ENCODE data around the gene HYPK.
"Not testable (repeated sequence)": the region's sequence is repeated elsewhere in the genome, so short reads cannot be mapped to it uniquely, and the experiment has no call there.

HYPK gene

DNA sequence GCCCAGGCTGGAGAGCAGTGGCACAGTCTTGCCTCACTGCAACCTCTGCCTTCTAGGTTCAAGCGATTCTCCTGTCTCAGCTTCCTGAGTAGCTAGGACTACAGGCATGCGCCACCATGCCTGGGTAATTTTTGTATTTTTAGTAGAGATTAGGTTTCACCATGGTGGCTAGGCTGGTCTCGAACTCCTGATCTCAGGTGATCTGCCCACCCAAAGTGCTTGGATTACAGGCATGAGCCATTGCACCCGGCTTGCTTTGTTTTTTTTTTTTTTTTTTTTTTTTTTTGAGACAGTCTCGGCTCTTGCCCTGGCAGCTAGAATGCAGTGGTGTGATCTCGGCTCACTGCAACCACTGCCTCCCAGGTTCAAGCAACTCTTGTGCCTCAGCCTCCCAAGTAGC lies 32.1 kb downstream of the HYPK start:
- not testable (repeated sequence) for DNase-seq

DNA sequence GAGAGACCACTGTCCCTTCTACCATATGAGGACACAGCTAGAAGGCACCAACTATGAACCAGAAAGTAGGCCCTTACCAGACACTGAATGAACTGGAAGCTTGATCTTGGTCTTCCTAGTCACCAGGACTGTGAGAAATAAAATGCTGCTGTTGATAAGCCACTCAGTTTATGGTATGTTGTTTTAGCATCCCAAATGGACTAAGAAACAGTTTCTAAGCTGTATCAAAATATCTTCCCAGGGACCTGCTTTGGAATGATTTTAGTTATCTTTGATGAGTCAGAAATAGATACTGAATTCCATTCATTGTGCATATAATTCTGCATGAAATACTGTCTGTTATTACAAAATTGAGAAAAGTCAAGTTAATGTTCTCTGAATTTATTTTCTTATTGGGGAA lies 45.0 kb downstream of the HYPK start:
- no peak for DNase-seq

GRCh38 chr15:43851251-43851650 lies 50.9 kb downstream of the HYPK start:
- no peak for DNase-seq

DNA sequence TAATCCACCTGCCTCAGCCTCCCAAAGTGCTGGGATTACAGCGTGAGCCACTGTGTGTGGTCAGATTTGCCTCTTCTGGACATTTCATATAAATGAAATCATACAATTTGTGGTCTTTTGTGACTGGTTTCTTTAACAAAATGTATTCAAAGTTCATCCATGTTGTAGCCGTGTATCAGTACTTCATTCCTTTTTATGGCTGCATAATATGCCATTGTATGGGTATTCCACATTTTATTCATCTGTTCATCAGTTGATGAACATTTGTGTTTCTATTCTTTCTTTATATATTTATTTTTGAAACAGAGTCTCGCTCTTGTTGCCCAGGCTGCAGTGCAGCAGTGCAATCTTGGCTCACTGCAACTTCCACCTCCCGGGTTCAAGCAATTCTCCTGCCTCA lies 52.2 kb downstream of the HYPK start:
- no peak for DNase-seq
